A673 (cell line): ENCODE measurements around the gene CIROP. TPM values are rescaled to one million over a fixed set of nuclear protein-coding genes. Genes with fewer than 3 reads are reported as not detected.

Experiments
- BruUV-seq: library from RNA; stranded (reverse); fragments of 400-500 nt; replicated peaks from 2 replicates; lab custom pipeline; 2021; lab: Mats Ljungman, UMichigan
- CTCF ChIA-PET: fragments of 300-600 bp; sonication (Branson Sonifier 250); formaldehyde crosslinking; loops from one replicate; lab custom pipeline; 2022; ENCODE audit warnings: antibody characterized with exemption; lab: Charles Lee
- POLR2A ChIA-PET: fragments of 300-600 bp; sonication (Branson Sonifier 250); formaldehyde crosslinking; loops from one replicate; lab custom pipeline; 2022; ENCODE audit warnings: antibody characterized with exemption; ENCODE audit not compliant: low non-redundant PET; lab: Charles Lee
- DNase-seq: peaks from one replicate; pipeline ENCODE4 v3.0.0-alpha.2; 2015; ENCODE audit warnings: low spot score
- H3K27ac ChIP-seq: fragments of 200-600 bp; sonication (generic); 2 replicates; pipeline ENCODE4 v1.5.1; 2016; ENCODE audit warnings: mixed run types, low read depth, mild to moderate bottlenecking, mixed read lengths, antibody characterized with exemption, low read length; ENCODE audit not compliant: poor library complexity, severe bottlenecking
- H3K27me3 ChIP-seq: fragments of 200-600 bp; sonication (generic); replicated peaks from 2 replicates; pipeline ENCODE4 v1.6.1; 2017; ENCODE audit warnings: mixed run types, low read depth, mild to moderate bottlenecking, mixed read lengths, antibody characterized with exemption, low read length; ENCODE audit not compliant: insufficient read depth, poor library complexity
- H3K36me3 ChIP-seq: fragments of 200-600 bp; sonication (generic); 2 replicates; pipeline ENCODE4 v1.6.1; 2016; ENCODE audit warnings: mixed run types, mild to moderate bottlenecking, mixed read lengths, antibody characterized with exemption, low read length; ENCODE audit not compliant: insufficient read depth, poor library complexity, severe bottlenecking
- H3K4me1 ChIP-seq: fragments of 200-600 bp; sonication (generic); 2 replicates; pipeline ENCODE4 v1.6.1; 2017; ENCODE audit warnings: mixed run types, mild to moderate bottlenecking, mixed read lengths, antibody characterized with exemption, low read length; ENCODE audit not compliant: insufficient read depth, poor library complexity, severe bottlenecking
- H3K4me3 ChIP-seq: fragments of 200-600 bp; sonication (generic); 2 replicates; pipeline ENCODE4 v1.5.1; 2016; ENCODE audit warnings: low read depth, mixed run types, mild to moderate bottlenecking, mixed read lengths, low read length; ENCODE audit not compliant: poor library complexity, severe bottlenecking
- H3K9me3 ChIP-seq: fragments of 200-600 bp; sonication (generic); 2 replicates; pipeline ENCODE4 v1.6.1; 2016; ENCODE audit warnings: mixed run types, low read depth, mild to moderate bottlenecking, mixed read lengths, antibody characterized with exemption, low read length; ENCODE audit not compliant: poor library complexity, severe bottlenecking
- CTCF ChIP-seq: fragments of 300-800, 200-600 bp; sonication (generic); conservative IDR thresholded peaks from 2 replicates; pipeline ENCODE4 v1.5.1; 2017; ENCODE audit warnings: low read depth, mild to moderate bottlenecking, antibody characterized with exemption, low read length, moderate library complexity, mixed read lengths
- EZH2 ChIP-seq: fragments of 200-600 bp; sonication (generic); IDR thresholded peaks from 2 replicates; pipeline ENCODE4 v1.6.1; 2017; ENCODE audit warnings: borderline replicate concordance, low read depth, mild to moderate bottlenecking, mixed read lengths, antibody characterized with exemption, low read length; ENCODE audit not compliant: poor library complexity, severe bottlenecking
- intact Hi-C: fragments of 100-400 bp; cut with micrococcal nuclease; formaldehyde crosslinking; loops from one replicate; pipeline ENCODE4 v1.10.0; 2022; ENCODE audit not compliant: unreplicated experiment
- total RNA-seq: library from RNA; stranded (reverse); gene quantifications from 2 replicates; pipeline ENCODE4 v1.2.3, GENCODE V29; 2021

The CIROP gene
- total RNA-seq, 1 experiment from 2014 or later: not detected

GRCh38 chr14:23137192-23137812 is 32.5 kb upstream of the CIROP start:
- Histone ChIP-seq H3K4me1 (peaks cover 16% of the 10 kb centered on the region), H3K27ac (no peak overlapping the region), H3K36me3 (no peaks in the 10 kb centered on the region), H3K27me3 (no peaks in the 10 kb centered on the region), H3K4me3 (no peak overlapping the region), H3K9me3 (no peaks in the 10 kb centered on the region)
- CTCF ChIA-PET: interaction anchor here (0.7 kb wide), 1 partner anchor 17 kb away, joined by 3 read pairs; no protein-coding TSS in a partner anchor
- no peak for DNase-seq
- TF ChIP-seq CTCF: no peak
- no peak for TF ChIP-seq EZH2
- intact Hi-C loops: no loop called here
- BruUV-seq: no TSS peak
- POLR2A ChIA-PET: no interaction called here

GRCh38 chr14:23136566-23137133 is 31.9 kb upstream of the CIROP start:
- CTCF ChIA-PET: no interaction called here
- TF ChIP-seq CTCF: no peak
- no peak for TF ChIP-seq EZH2
- Histone ChIP-seq H3K4me1 (peaks cover 9% of the 10 kb centered on the region), H3K9me3 (no peaks in the 10 kb centered on the region), H3K36me3 (no peaks in the 10 kb centered on the region), H3K27ac (no peak overlapping the region), H3K27me3 (no peaks in the 10 kb centered on the region), H3K4me3 (no peak overlapping the region)
- intact Hi-C loops: no loop called here
- DNase-seq: no peak
- no TSS peak for BruUV-seq
- POLR2A ChIA-PET: no interaction called here

- Histone ChIP-seq H3K27ac (no peak overlapping the region), H3K36me3 (no peaks in the 10 kb centered on the region), H3K4me3 (no peak overlapping the region), H3K4me1 (no peaks in the 10 kb centered on the region), H3K9me3 (no peaks in the 10 kb centered on the region), H3K27me3 (no peaks in the 10 kb centered on the region)
- intact Hi-C loops: no loop called here
- ChIA-PET CTCF (no interaction called here), POLR2A (no interaction called here)
- no peak for TF ChIP-seq CTCF
- TF ChIP-seq EZH2: no peak
- BruUV-seq: no TSS peak
- no peak for DNase-seq
These were observed 28.2 kb upstream of the CIROP start for GRCh38 chr14:23132970-23133369.
